Endodermal cell (in vitro differentiated cells): ENCODE measurements around the gene MTA1. TPM values are rescaled to one million over a fixed set of nuclear protein-coding genes. Genes with fewer than 3 reads are reported as not detected.

ENCODE experiments used
- DNase-seq: peaks from one replicate; pipeline ENCODE4 v3.0.0-alpha.2; 2017
- H3K27ac ChIP-seq: 2 replicates; pipeline ENCODE4 v1.5.1; 2013; ENCODE audit warnings: mild to moderate bottlenecking, low read depth, low read length, moderate library complexity
- H3K27me3 ChIP-seq: 2 replicates; pipeline ENCODE4 v1.6.1; 2013; ENCODE audit warnings: mild to moderate bottlenecking, low read length, moderate library complexity; ENCODE audit not compliant: insufficient read depth, control insufficient read depth, poor library complexity, severe bottlenecking
- H3K36me3 ChIP-seq: 2 replicates; pipeline ENCODE4 v1.7.0; 2013; ENCODE audit warnings: mild to moderate bottlenecking, low read length, moderate library complexity; ENCODE audit not compliant: control insufficient read depth, insufficient read depth
- H3K4me1 ChIP-seq: one replicate; pipeline ENCODE4 v1.7.0; 2013; ENCODE audit warnings: low read length; ENCODE audit not compliant: control insufficient read depth, insufficient read depth
- H3K4me3 ChIP-seq: 2 replicates; pipeline ENCODE4 v1.5.1; 2013; ENCODE audit warnings: mild to moderate bottlenecking, low read length, moderate library complexity
- H3K9ac ChIP-seq: 2 replicates; pipeline ENCODE4 v1.6.1; 2013; ENCODE audit warnings: mild to moderate bottlenecking, low read length, moderate library complexity; ENCODE audit not compliant: poor library complexity, severe bottlenecking; ENCODE audit errors: extremely low read depth
- H3K9me3 ChIP-seq: 2 replicates; pipeline ENCODE4 v1.6.1; 2013; ENCODE audit warnings: mild to moderate bottlenecking, low read length, moderate library complexity; ENCODE audit not compliant: control insufficient read depth
- H3K27ac Mint-ChIP-seq: 2 replicates; pipeline ENCODE4 v1.8.0; 2020; ENCODE audit warnings: mixed read lengths
- H3K27me3 Mint-ChIP-seq: 2 replicates; pipeline ENCODE4 v1.8.0; 2021; ENCODE audit warnings: mild to moderate bottlenecking, mixed read lengths; ENCODE audit not compliant: insufficient read depth
- H3K36me3 Mint-ChIP-seq: 2 replicates; pipeline ENCODE4 v1.8.0; 2020; ENCODE audit warnings: low read depth, mixed read lengths
- H3K4me1 Mint-ChIP-seq: 2 replicates; pipeline ENCODE4 v1.8.0; 2020; ENCODE audit warnings: mixed read lengths
- H3K4me3 Mint-ChIP-seq: 2 replicates; pipeline ENCODE4 v1.8.0; 2020; ENCODE audit warnings: mild to moderate bottlenecking, moderate library complexity, mixed read lengths
- H3K9me3 Mint-ChIP-seq: 2 replicates; pipeline ENCODE4 v1.8.0; 2020; ENCODE audit warnings: mild to moderate bottlenecking, mixed read lengths
- CTCF ChIP-seq: fragments of 200-600 bp; sonication (generic); conservative IDR thresholded peaks from 2 replicates; pipeline ENCODE4 v1.5.0; 2021; ENCODE audit warnings: antibody characterized with exemption, mild to moderate bottlenecking
- WGBS, 2 experiments: methylation state at CpG; one replicate each; pipeline versions ENCODE4 v1.1.5 to v1.1.7; 2013; ENCODE audit warnings: missing lambda C conversion rate in 2 of 2, mixed read lengths in 1 of 2; ENCODE audit not compliant: insufficient coverage in 1 of 2, insufficient read length in 1 of 2; 5-methylcytosine and 5-hydroxymethylcytosine counted together
- total RNA-seq, 2 donors: library from RNA; stranded (reverse); fragmentation: NEBNext Ultra II Directional in 1 of 2; extraction: Animal tissue kit (Norgen Biotek cat#: 25700) in 1 of 2; gene quantifications; 2 replicates in 1 of 2; 3 replicates in 1 of 2; pipeline ENCODE4 v1.2.1, GENCODE V29; 2021

Gene MTA1
- total RNA-seq, 2 donors from 2014 or later, result 245 to 246 TPM

DNA sequence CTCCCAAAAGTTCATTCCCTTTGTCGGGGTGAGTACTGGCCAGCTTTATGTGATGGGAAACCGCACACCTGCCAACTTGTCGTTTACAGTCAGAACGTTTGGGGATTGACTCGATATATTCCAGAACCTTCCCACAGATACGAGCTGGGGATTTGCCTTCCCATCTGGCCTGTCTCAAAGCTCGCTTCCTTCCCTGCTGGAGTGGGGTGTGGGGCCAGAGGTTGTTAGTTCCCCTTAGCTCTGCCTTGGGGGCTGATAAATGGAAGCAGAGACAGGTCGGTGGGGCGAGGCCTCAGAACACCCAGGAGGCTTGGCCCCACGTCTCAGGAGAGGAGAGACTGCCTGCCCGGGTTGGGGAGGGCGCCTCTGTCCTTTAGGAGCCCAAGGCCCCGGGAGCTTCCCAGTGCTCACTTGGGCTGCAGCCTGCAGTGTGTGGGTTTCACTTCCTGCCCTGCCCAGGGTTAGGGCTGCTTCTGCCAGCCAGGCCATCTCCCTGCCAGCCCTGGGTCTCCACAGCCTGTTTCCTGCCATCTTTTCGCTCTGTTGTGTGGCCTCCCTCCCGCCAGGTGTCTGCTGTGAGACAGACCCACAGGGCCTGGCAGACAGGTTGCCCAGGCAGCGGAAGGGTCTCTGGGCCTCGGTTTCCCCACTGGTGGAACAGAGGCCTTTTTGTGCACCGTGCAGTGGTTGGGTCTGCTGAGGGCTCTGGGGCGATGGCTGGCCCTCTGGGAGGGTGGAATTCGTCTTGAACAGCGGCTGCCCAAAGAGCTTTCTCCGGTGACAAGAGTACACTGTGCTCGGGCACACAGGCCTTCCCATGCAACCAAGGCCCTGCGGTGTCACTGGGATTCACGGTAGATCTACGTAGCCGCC lies 29.4 kb upstream of the MTA1 start:
- no peaks in the 10 kb centered on the region for H3K36me3 ChIP-seq
- no peak for DNase-seq
- H3K4me3 Mint-ChIP-seq, result no peak overlapping the region
- 91 to 92% methylated on average over 21 to 27 of the region's 27 CpGs for WGBS, 2 experiments
- no peaks in the 10 kb centered on the region for H3K9me3 ChIP-seq
- no peak overlapping the region for H3K4me3 ChIP-seq
- H3K9me3 Mint-ChIP-seq, result no peaks in the 10 kb centered on the region
- H3K27me3 ChIP-seq, result no peaks in the 10 kb centered on the region
- no peaks in the 10 kb centered on the region for H3K4me1 ChIP-seq
- H3K27ac Mint-ChIP-seq, result no peak overlapping the region
- H3K27me3 Mint-ChIP-seq, result no peaks in the 10 kb centered on the region
- peaks cover 15% of the 10 kb centered on the region for H3K36me3 Mint-ChIP-seq
- H3K9ac ChIP-seq, result no peak overlapping the region
- H3K4me1 Mint-ChIP-seq, result no peaks in the 10 kb centered on the region
- no peak overlapping the region for H3K27ac ChIP-seq
- no peak for TF ChIP-seq CTCF

DNA sequence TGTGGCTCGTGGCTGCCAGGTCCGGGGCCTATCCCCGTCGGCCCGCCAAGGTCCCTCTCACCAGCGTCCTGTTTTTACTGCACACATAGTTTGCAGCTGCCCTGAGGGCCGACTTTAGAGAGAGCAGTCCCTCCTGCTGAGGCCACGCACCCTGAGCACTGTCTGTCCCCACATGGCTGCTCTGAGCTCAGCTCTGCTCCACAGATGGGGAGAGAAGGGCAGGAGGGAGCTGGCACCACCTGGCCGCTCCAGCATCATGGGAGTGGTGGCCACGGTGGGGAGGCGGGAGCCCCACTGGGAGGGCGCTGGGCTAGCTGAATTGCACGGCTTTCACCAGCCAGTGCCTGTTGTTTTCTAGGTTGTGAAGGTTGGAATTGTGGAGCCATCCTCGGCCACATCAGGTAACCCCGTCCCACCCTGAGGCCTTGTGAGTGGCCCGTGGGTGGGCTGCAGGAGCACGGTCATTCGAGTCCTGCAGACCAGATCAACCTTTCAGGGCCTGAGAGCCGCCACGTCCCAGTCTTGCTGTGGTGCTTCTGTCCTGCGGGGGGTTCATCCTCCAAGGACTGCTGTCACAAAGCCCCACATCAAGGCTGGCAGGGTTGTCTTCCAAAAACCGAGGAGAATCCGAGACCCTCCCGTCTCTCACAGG lies 28.7 kb upstream of the MTA1 start:
- no peaks in the 10 kb centered on the region for H3K9me3 ChIP-seq
- no peaks in the 10 kb centered on the region for H3K4me1 ChIP-seq
- Mint-ChIP-seq H3K4me1 (no peaks in the 10 kb centered on the region), H3K4me3 (no peak overlapping the region), H3K27me3 (no peaks in the 10 kb centered on the region), H3K27ac (no peak overlapping the region), H3K36me3 (peaks cover 15% of the 10 kb centered on the region), H3K9me3 (no peaks in the 10 kb centered on the region)
- H3K27me3 ChIP-seq, result no peaks in the 10 kb centered on the region
- H3K36me3 ChIP-seq, result no peaks in the 10 kb centered on the region
- DNase-seq, result no peak
- no peak for TF ChIP-seq CTCF
- no peak overlapping the region for H3K4me3 ChIP-seq
- H3K9ac ChIP-seq, result no peak overlapping the region
- no peak overlapping the region for H3K27ac ChIP-seq
- WGBS, 2 experiments, result 91 to 95% methylated on average over 19 to 24 of the region's 24 CpGs

GRCh38 chr14:105391541-105391940 lies 28.1 kb upstream of the MTA1 start:
- Mint-ChIP-seq H3K4me1 (no peaks in the 10 kb centered on the region), H3K4me3 (no peak overlapping the region), H3K27me3 (no peaks in the 10 kb centered on the region), H3K36me3 (peaks cover 15% of the 10 kb centered on the region), H3K27ac (no peak overlapping the region), H3K9me3 (no peaks in the 10 kb centered on the region)
- TF ChIP-seq CTCF, result no peak
- Histone ChIP-seq H3K9ac (no peak overlapping the region), H3K9me3 (no peaks in the 10 kb centered on the region), H3K4me1 (no peaks in the 10 kb centered on the region), H3K4me3 (no peak overlapping the region), H3K27ac (no peak overlapping the region), H3K36me3 (no peaks in the 10 kb centered on the region), H3K27me3 (no peaks in the 10 kb centered on the region)
- no peak for DNase-seq
- 93 to 96% methylated on average over 18 to 23 of the region's 23 CpGs for WGBS, 2 experiments
